Measurements from ENCODE around the gene RPL11. TPM values are rescaled to one million over a fixed set of nuclear protein-coding genes. Genes with fewer than 3 reads are reported as not detected.
A peak's percentile ranks its signal among the peaks of the same experiment; 100 is the strongest.

RPL11 gene
- total RNA-seq, 2 donors from 2014 or later = 1,338 to 1,473 TPM

GRCh38 chr1:23736437-23737134, 45.0 kb downstream of the RPL11 start:
- no peak overlapping the region for H3K27ac ChIP-seq (ENCODE audit: low read depth, low read length)
- H3K27me3 ChIP-seq (ENCODE audit: control insufficient read depth, insufficient read depth, low read length, poor library complexity, severe bottlenecking) = no peaks in the 10 kb centered on the region
- 97% methylated on average over 7 of the region's 7 CpGs for WGBS, 2 experiments (ENCODE audit: insufficient coverage in 1 of 2, insufficient read length in 1 of 2)
- H3K9me3 ChIP-seq (ENCODE audit: control insufficient read depth, low read length) = no peaks in the 10 kb centered on the region
- H3K27me3 Mint-ChIP-seq (ENCODE audit: insufficient read depth) = no peaks in the 10 kb centered on the region
- no peak overlapping the region for H3K4me3 ChIP-seq (ENCODE audit: low read length)
- H3K27ac Mint-ChIP-seq = no peak overlapping the region
- TF ChIP-seq, protein P1, sequence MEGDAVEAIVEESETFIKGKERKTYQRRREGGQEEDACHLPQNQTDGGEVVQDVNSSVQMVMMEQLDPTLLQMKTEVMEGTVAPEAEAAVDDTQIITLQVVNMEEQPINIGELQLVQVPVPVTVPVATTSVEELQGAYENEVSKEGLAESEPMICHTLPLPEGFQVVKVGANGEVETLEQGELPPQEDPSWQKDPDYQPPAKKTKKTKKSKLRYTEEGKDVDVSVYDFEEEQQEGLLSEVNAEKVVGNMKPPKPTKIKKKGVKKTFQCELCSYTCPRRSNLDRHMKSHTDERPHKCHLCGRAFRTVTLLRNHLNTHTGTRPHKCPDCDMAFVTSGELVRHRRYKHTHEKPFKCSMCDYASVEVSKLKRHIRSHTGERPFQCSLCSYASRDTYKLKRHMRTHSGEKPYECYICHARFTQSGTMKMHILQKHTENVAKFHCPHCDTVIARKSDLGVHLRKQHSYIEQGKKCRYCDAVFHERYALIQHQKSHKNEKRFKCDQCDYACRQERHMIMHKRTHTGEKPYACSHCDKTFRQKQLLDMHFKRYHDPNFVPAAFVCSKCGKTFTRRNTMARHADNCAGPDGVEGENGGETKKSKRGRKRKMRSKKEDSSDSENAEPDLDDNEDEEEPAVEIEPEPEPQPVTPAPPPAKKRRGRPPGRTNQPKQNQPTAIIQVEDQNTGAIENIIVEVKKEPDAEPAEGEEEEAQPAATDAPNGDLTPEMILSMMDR (conservative IDR thresholded peaks at IDR 0.05) = no peak
- no peak for DNase-seq
- no peaks in the 10 kb centered on the region for H3K9me3 Mint-ChIP-seq
- H3K4me3 Mint-ChIP-seq = no peak overlapping the region
- peaks cover 7% of the 10 kb centered on the region for H3K36me3 Mint-ChIP-seq (ENCODE audit: low read depth)
- H3K4me1 ChIP-seq (ENCODE audit: control insufficient read depth, insufficient read depth, low read length) = no peaks in the 10 kb centered on the region
- H3K36me3 ChIP-seq (ENCODE audit: control insufficient read depth, insufficient read depth, low read length) = no peaks in the 10 kb centered on the region
- no peaks in the 10 kb centered on the region for H3K4me1 Mint-ChIP-seq
- H3K9ac ChIP-seq (ENCODE audit: extremely low read depth, low read length, poor library complexity, severe bottlenecking) = no peak overlapping the region

DNA sequence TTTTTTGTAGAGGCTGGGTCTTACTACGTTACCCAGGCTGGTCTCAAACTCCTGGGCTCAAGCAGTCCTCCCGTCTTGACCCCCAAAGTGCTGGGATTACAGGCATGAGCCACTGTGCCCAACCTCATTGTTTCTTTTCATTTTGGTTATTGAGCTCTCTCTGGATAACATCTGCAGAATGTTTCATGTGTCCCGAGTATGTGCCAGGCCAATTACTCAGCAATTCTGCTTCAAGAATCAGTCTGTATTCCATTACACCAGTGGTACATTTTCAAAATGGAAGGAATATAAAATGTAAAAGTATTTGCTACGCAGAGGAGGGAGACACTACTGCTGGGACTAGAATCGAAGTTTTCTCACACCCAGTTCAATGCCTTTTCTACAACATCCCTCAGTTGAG, 50.0 kb downstream of the RPL11 start:
- H3K36me3 ChIP-seq (ENCODE audit: control insufficient read depth, insufficient read depth, low read length) = peaks cover 7% of the 10 kb centered on the region
- Mint-ChIP-seq H3K27ac (no peak overlapping the region), H3K27me3 (ENCODE audit: insufficient read depth) (no peaks in the 10 kb centered on the region), H3K9me3 (no peaks in the 10 kb centered on the region), H3K4me1 (peaks cover 22% of the 10 kb centered on the region), H3K36me3 (ENCODE audit: low read depth) (peaks cover 12% of the 10 kb centered on the region), H3K4me3 (no peak overlapping the region)
- H3K4me1 ChIP-seq (ENCODE audit: control insufficient read depth, insufficient read depth, low read length) = peaks cover 2% of the 10 kb centered on the region
- no peak overlapping the region for H3K27ac ChIP-seq (ENCODE audit: low read depth, low read length)
- H3K4me3 ChIP-seq (ENCODE audit: low read length) = no peak overlapping the region
- no peaks in the 10 kb centered on the region for H3K9me3 ChIP-seq (ENCODE audit: control insufficient read depth, low read length)
- no peak overlapping the region for H3K9ac ChIP-seq (ENCODE audit: extremely low read depth, low read length, poor library complexity, severe bottlenecking)
- TF ChIP-seq, protein P1 (conservative IDR thresholded peaks at IDR 0.05) = no peak
- DNase-seq = no peak
- no peaks in the 10 kb centered on the region for H3K27me3 ChIP-seq (ENCODE audit: control insufficient read depth, insufficient read depth, low read length, poor library complexity, severe bottlenecking)
- WGBS, 2 experiments (ENCODE audit: insufficient coverage in 1 of 2, insufficient read length in 1 of 2) = 93 to 100% methylated on average over 3 to 5 of the region's 5 CpGs

DNA sequence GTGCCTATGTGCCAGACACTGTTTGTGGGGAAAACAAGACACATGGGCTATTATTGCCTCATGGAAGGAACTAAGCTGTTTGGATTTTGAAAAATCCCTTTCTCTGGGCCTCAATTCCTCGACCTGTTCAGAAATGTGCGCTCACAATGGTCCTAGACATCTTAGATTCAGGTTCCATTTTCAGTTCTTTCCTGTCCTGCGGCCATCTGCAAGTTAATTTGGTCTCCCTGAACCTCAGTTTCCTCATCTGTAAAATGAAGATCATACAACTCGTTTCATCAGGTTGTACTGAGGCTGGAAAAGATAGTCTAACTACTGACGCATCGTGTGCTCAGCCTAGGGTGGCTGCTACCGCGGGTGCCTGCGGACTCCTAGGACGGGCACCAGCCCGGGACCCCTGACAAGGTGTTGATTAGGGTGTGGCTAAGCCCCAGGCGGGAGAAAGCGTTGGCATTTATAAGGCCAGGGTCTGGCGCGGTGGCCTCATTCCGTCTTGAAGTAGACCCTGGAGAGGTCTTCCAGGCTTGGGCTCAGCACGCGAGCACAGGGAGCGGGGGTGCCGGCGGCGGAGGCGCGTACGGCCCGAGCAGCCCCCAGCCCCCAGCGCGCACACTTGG, 51.2 kb downstream of the RPL11 start:
- TF ChIP-seq, protein P1 (conservative IDR thresholded peaks at IDR 0.05) = no peak
- peak overlapping the region; percentile 61 for H3K9ac ChIP-seq (ENCODE audit: extremely low read depth, low read length, poor library complexity, severe bottlenecking)
- peak; percentile 89 for DNase-seq
- H3K9me3 ChIP-seq (ENCODE audit: control insufficient read depth, low read length) = no peaks in the 10 kb centered on the region
- Mint-ChIP-seq H3K4me1 (peaks cover 22% of the 10 kb centered on the region), H3K27ac (peak overlapping the region; percentile 61), H3K4me3 (peak overlapping the region; percentile 81), H3K9me3 (no peaks in the 10 kb centered on the region), H3K36me3 (ENCODE audit: low read depth) (peaks cover 15% of the 10 kb centered on the region), H3K27me3 (ENCODE audit: insufficient read depth) (no peaks in the 10 kb centered on the region)
- peak overlapping the region; percentile 98 for H3K4me3 ChIP-seq (ENCODE audit: low read length)
- H3K27me3 ChIP-seq (ENCODE audit: control insufficient read depth, insufficient read depth, low read length, poor library complexity, severe bottlenecking) = no peaks in the 10 kb centered on the region
- no peak overlapping the region for H3K27ac ChIP-seq (ENCODE audit: low read depth, low read length)
- peaks cover 19% of the 10 kb centered on the region for H3K36me3 ChIP-seq (ENCODE audit: control insufficient read depth, insufficient read depth, low read length)
- 17 to 26% methylated on average over 13 to 28 of the region's 28 CpGs for WGBS, 2 experiments (ENCODE audit: insufficient coverage in 1 of 2, insufficient read length in 1 of 2)
- H3K4me1 ChIP-seq (ENCODE audit: control insufficient read depth, insufficient read depth, low read length) = peaks cover 2% of the 10 kb centered on the region

Data from endodermal cell (in vitro differentiated cells).